Heart left ventricle (tissue), 13 donors: Measurements from ENCODE around the gene TRIP13.

Experiments
- POLR2A ChIP-seq, 2 donors: fragments of 450-650 bp; IDR thresholded peaks; one replicate each; pipeline ENCODE4 v1.6.1; 2017; ENCODE audit warnings: antibody characterized with exemption in 2 of 2, mild to moderate bottlenecking in 2 of 2, moderate library complexity in 2 of 2
- TF ChIP-seq, protein P1 (sequence below), 12 donors: fragments of 200-600 bp; sonication (generic) in 4 of 12; IDR thresholded peaks; one replicate each; pipeline versions ENCODE4 v1.5.0 to v1.8.0; 2018 to 2022; ENCODE audit warnings: antibody characterized with exemption in 12 of 12, mild to moderate bottlenecking in 5 of 12
- donor health status: ischemic (EF 13 %, LVEDD 7.1; RV severe dilation, severe dysfunction).
- donor health status: DM: no; HTN: yes; CAD: no.
- donor health status: DM: no; HTN: no; CAD: no.
- donor health status: ischemic (EF 25% LVEDD 6.9; RV normal size, moderate dysfunction).
- donor health status: ischemic (EF 25% LVEDD 5.7; RV mildly dilated, moderate dysfunction).
- donor health status: ischemic (EF 35%, LVEDD 5.7; RV mildly dilated, moderate dysfunction).
- donor health status: nonischemic (EF 11% LVEDD 7.7; RV severe dilation, severe dysfunction).
- donor health status: DM: yes; HTN: yes; CAD: no.
- donor health status: PGD.
- donor health status: ischemic (EF 29% LVEDD 5.4; RV normal size, mild dysfunction).
- donor health status: nonischemic (EF 23%, LVEDD 6.1; RV moderate dilation, normal function).

- TF ChIP-seq, protein P1, sequence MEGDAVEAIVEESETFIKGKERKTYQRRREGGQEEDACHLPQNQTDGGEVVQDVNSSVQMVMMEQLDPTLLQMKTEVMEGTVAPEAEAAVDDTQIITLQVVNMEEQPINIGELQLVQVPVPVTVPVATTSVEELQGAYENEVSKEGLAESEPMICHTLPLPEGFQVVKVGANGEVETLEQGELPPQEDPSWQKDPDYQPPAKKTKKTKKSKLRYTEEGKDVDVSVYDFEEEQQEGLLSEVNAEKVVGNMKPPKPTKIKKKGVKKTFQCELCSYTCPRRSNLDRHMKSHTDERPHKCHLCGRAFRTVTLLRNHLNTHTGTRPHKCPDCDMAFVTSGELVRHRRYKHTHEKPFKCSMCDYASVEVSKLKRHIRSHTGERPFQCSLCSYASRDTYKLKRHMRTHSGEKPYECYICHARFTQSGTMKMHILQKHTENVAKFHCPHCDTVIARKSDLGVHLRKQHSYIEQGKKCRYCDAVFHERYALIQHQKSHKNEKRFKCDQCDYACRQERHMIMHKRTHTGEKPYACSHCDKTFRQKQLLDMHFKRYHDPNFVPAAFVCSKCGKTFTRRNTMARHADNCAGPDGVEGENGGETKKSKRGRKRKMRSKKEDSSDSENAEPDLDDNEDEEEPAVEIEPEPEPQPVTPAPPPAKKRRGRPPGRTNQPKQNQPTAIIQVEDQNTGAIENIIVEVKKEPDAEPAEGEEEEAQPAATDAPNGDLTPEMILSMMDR (IDR thresholded peaks at IDR 0.05) = no peak
- no peak for TF ChIP-seq POLR2A (IDR thresholded peaks at IDR 0.05)
Measured at GRCh38 chr5:891117-891836, 1.4 kb upstream of the TRIP13 start.
